HUES48 (cell line): Measurements from ENCODE around the gene PPP1CA.
A peak's percentile ranks its signal among the peaks of the same experiment; 100 is the strongest.

Source experiments
- H3K27ac ChIP-seq: one replicate; pipeline ENCODE4 v1.7.0; 2013; ENCODE audit warnings: low read depth, low read length, inconsistent platforms
- H3K27me3 ChIP-seq: 2 replicates; pipeline ENCODE4 v1.6.1; 2013; ENCODE audit warnings: mild to moderate bottlenecking, low read length; ENCODE audit not compliant: control insufficient read depth, insufficient read depth
- H3K36me3 ChIP-seq: 2 replicates; pipeline ENCODE4 v1.6.1; 2013; ENCODE audit warnings: low read length; ENCODE audit not compliant: control insufficient read depth, insufficient read depth
- H3K4me1 ChIP-seq: 2 replicates; pipeline ENCODE4 v1.6.1; 2013; ENCODE audit warnings: mild to moderate bottlenecking, low read length; ENCODE audit not compliant: control insufficient read depth, insufficient read depth
- H3K4me3 ChIP-seq: 2 replicates; pipeline ENCODE4 v1.5.1; 2013; ENCODE audit warnings: mild to moderate bottlenecking, low read depth, low read length
- H3K9ac ChIP-seq: 2 replicates; pipeline ENCODE4 v1.6.1; 2013; ENCODE audit warnings: mild to moderate bottlenecking, low read depth, low read length, moderate library complexity
- H3K9me3 ChIP-seq: 2 replicates; pipeline ENCODE4 v1.6.1; 2013; ENCODE audit warnings: low read length; ENCODE audit not compliant: control insufficient read depth, insufficient read depth

The PPP1CA gene

GRCh38 chr11:67356864-67357561 lies 44.6 kb downstream of the PPP1CA start:
- no peak overlapping the region for H3K9ac ChIP-seq
- no peaks in the 10 kb centered on the region for H3K9me3 ChIP-seq
- H3K27ac ChIP-seq = no peak overlapping the region
- no peaks in the 10 kb centered on the region; the same call in 1 of the 2 replicates for H3K27me3 ChIP-seq
- H3K36me3 ChIP-seq = no peaks in the 10 kb centered on the region
- H3K4me3 ChIP-seq = no peak overlapping the region
- peaks cover 17% of the 10 kb centered on the region for H3K4me1 ChIP-seq

- no peak overlapping the region for H3K27ac ChIP-seq
- H3K27me3 ChIP-seq = no peaks in the 10 kb centered on the region; the same call in 1 of the 2 replicates
- H3K4me3 ChIP-seq = no peak overlapping the region
- peaks cover 17% of the 10 kb centered on the region for H3K4me1 ChIP-seq
- no peaks in the 10 kb centered on the region for H3K36me3 ChIP-seq
- no peaks in the 10 kb centered on the region for H3K9me3 ChIP-seq
- no peak overlapping the region for H3K9ac ChIP-seq
Measured at GRCh38 chr11:67356387-67356863, 45.2 kb downstream of the PPP1CA start.

GRCh38 chr11:67355794-67356386 lies 45.8 kb downstream of the PPP1CA start:
- H3K4me1 ChIP-seq = peaks cover 17% of the 10 kb centered on the region
- no peaks in the 10 kb centered on the region for H3K9me3 ChIP-seq
- H3K36me3 ChIP-seq = no peaks in the 10 kb centered on the region
- H3K27ac ChIP-seq = no peak overlapping the region
- H3K4me3 ChIP-seq = no peak overlapping the region
- no peaks in the 10 kb centered on the region for H3K27me3 ChIP-seq
- H3K9ac ChIP-seq = no peak overlapping the region

GRCh38 chr11:67355023-67355793 lies 46.5 kb downstream of the PPP1CA start:
- Histone ChIP-seq H3K9me3 (no peaks in the 10 kb centered on the region), H3K9ac (no peak overlapping the region), H3K36me3 (no peaks in the 10 kb centered on the region), H3K27ac (peak overlapping the region; percentile 95), H3K27me3 (no peaks in the 10 kb centered on the region), H3K4me3 (no peak overlapping the region), H3K4me1 (peaks cover 17% of the 10 kb centered on the region)

- Histone ChIP-seq H3K4me1 (peaks cover 17% of the 10 kb centered on the region), H3K27ac (peak overlapping the region; percentile 95), H3K9me3 (no peaks in the 10 kb centered on the region), H3K9ac (0 out of 2 replicates have a peak overlapping the region, but pooled peaks have one; percentile 24), H3K4me3 (peak overlapping the region; percentile 78), H3K36me3 (no peaks in the 10 kb centered on the region), H3K27me3 (no peaks in the 10 kb centered on the region)
Measured at GRCh38 chr11:67354075-67355022, 47.3 kb downstream of the PPP1CA start.

GRCh38 chr11:67353317-67354074 lies 48.2 kb downstream of the PPP1CA start, which contains the start of gene POLD4:
Gene POLD4, minus strand, starts transcription at chr11:67353546. Its CDS starts 147 bp downstream, at chr11:67353399.
- Histone ChIP-seq H3K4me1 (peaks cover 17% of the 10 kb centered on the region), H3K27me3 (no peaks in the 10 kb centered on the region), H3K36me3 (no peaks in the 10 kb centered on the region), H3K9ac (peak within 1 kb of the TSS; percentile 56), H3K27ac (peak within 1 kb of the TSS; percentile 95), H3K4me3 (peak within 1 kb of the TSS; percentile 78), H3K9me3 (no peaks in the 10 kb centered on the region)

GRCh38 chr11:67352546-67353316 lies 48.9 kb downstream of the PPP1CA start:
- H3K9ac ChIP-seq = peak overlapping the region; percentile 56
- H3K4me1 ChIP-seq = peaks cover 17% of the 10 kb centered on the region
- peak overlapping the region; percentile 95 for H3K27ac ChIP-seq
- no peaks in the 10 kb centered on the region for H3K36me3 ChIP-seq
- H3K4me3 ChIP-seq = peak overlapping the region; percentile 78
- no peaks in the 10 kb centered on the region for H3K27me3 ChIP-seq
- H3K9me3 ChIP-seq = no peaks in the 10 kb centered on the region

GRCh38 chr11:67351275-67352005 lies 50.2 kb downstream of the PPP1CA start:
- Histone ChIP-seq H3K36me3 (no peaks in the 10 kb centered on the region), H3K4me1 (peaks cover 13% of the 10 kb centered on the region), H3K9ac (no peak overlapping the region), H3K27me3 (no peaks in the 10 kb centered on the region), H3K9me3 (no peaks in the 10 kb centered on the region), H3K27ac (no peak overlapping the region), H3K4me3 (no peak overlapping the region)

GRCh38 chr11:67349928-67350465 lies 51.7 kb downstream of the PPP1CA start:
- Histone ChIP-seq H3K4me1 (peaks cover 13% of the 10 kb centered on the region), H3K9ac (no peak overlapping the region), H3K9me3 (no peaks in the 10 kb centered on the region), H3K4me3 (no peak overlapping the region), H3K36me3 (no peaks in the 10 kb centered on the region), H3K27ac (no peak overlapping the region), H3K27me3 (no peaks in the 10 kb centered on the region)
